B cell (primary cell): ENCODE data around the gene DCP1A. TPM values are rescaled to one million over a fixed set of nuclear protein-coding genes. Genes with fewer than 3 reads are reported as not detected.

Experiments used
- ATAC-seq: fragments of 200-7000 bp; cut with Tn5 transposase; one replicate; pipeline ENCODE4 v1.10.0; 2021; ENCODE audit warnings: low read depth, mild to moderate bottlenecking, moderate number of reproducible peaks, moderate library complexity
- CTCF ChIA-PET: fragments of 350-600 bp; sonication (Branson Sonifier 250); formaldehyde crosslinking; loops from one replicate; lab custom pipeline; 2021; ENCODE audit warnings: antibody characterized with exemption, inconsistent platforms; lab: Charles Lee
- POLR2A ChIA-PET: fragments of 350-600 bp; sonication (Branson Sonifier 250); formaldehyde crosslinking; loops from one replicate; lab custom pipeline; 2021; ENCODE audit warnings: antibody characterized with exemption; lab: Charles Lee
- DNase-seq: peaks from one replicate; pipeline ENCODE4 v3.0.0; 2013
- H2AFZ ChIP-seq: 2 replicates; pipeline ENCODE4 v1.6.1; 2012; ENCODE audit warnings: mild to moderate bottlenecking, low read depth, low read length; ENCODE audit not compliant: insufficient read depth, poor library complexity, severe bottlenecking
- H3K27ac ChIP-seq, 2 donors: 1 replicate in 1 of 2; 2 replicates in 1 of 2; pipeline ENCODE4 v1.5.1; 2012 to 2013; ENCODE audit warnings: low read length in 2 of 2, mild to moderate bottlenecking in 2 of 2, moderate library complexity in 1 of 2
- H3K27me3 ChIP-seq, 4 experiments: fragments of 200-600 bp in 1 of 4; sonication (generic) in 1 of 4; replicated peaks in 1 of 4; 1 replicate in 2 of 4; 2 replicates in 2 of 4; pipeline versions ENCODE4 v1.6.1 to v1.7.0; 2013 to 2016; ENCODE audit warnings: low read length in 3 of 4, mild to moderate bottlenecking in 2 of 4, mixed read lengths in 1 of 4, moderate library complexity in 1 of 4; ENCODE audit not compliant: insufficient read depth in 4 of 4, control insufficient read depth in 3 of 4; ENCODE audit errors: control extremely low read depth in 1 of 4
- H3K36me3 ChIP-seq, 2 experiments: replicated peaks in 1 of 2; 1 replicate in 1 of 2; 2 replicates in 1 of 2; pipeline versions ENCODE4 v1.6.1 to v1.7.1; 2013; ENCODE audit warnings: low read length in 1 of 2; ENCODE audit not compliant: insufficient read depth in 2 of 2, control insufficient read depth in 1 of 2; ENCODE audit errors: control extremely low read depth in 1 of 2, extremely low read depth in 1 of 2
- H3K4me1 ChIP-seq, 2 donors: fragments of 200-600 bp in 1 of 2; sonication (generic) in 1 of 2; 1 replicate in 1 of 2; 2 replicates in 1 of 2; pipeline versions ENCODE4 v1.5.1 to v1.6.1; 2013 to 2017; ENCODE audit warnings: low read length in 2 of 2; ENCODE audit not compliant: control insufficient read depth in 2 of 2, insufficient read depth in 2 of 2
- H3K4me2 ChIP-seq: replicated peaks from 2 replicates; pipeline ENCODE3; 2012; ENCODE audit warnings: mild to moderate bottlenecking, low read depth, low read length; ENCODE audit not compliant: poor library complexity, severe bottlenecking
- H3K4me3 ChIP-seq, 5 experiments: fragments of 200-600 bp in 1 of 5; sonication (generic) in 1 of 5; 1 replicate in 3 of 5; 2 replicates in 2 of 5; pipeline versions ENCODE4 v1.5.1 to v1.7.0; 2011 to 2016; ENCODE audit warnings: low read length in 4 of 5, mild to moderate bottlenecking in 4 of 5, low read depth in 2 of 5, control low read depth in 1 of 5, moderate library complexity in 1 of 5; ENCODE audit not compliant: insufficient read depth in 1 of 5; ENCODE audit errors: control extremely low read depth in 1 of 5, extremely low read depth in 1 of 5
- H3K79me2 ChIP-seq: fragments of 200-600 bp; sonication (generic); one replicate; pipeline ENCODE4 v1.6.0; 2016; ENCODE audit warnings: low read length; ENCODE audit not compliant: control insufficient read depth, insufficient read depth
- H3K9ac ChIP-seq: fragments of 200-600 bp; sonication (generic); 2 replicates; pipeline ENCODE4 v1.6.1; 2017; ENCODE audit warnings: mild to moderate bottlenecking, low read length, moderate library complexity
- H3K9me3 ChIP-seq, 3 donors: one replicate each; pipeline versions ENCODE4 v1.6.1 to v1.7.1; 2013; ENCODE audit warnings: low read length in 2 of 3; ENCODE audit not compliant: control insufficient read depth in 2 of 3, insufficient read depth in 1 of 3; ENCODE audit errors: control extremely low read depth in 1 of 3
- H4K20me1 ChIP-seq: 2 replicates; pipeline ENCODE4 v1.6.0; 2012; ENCODE audit warnings: mild to moderate bottlenecking, low read length; ENCODE audit not compliant: insufficient read depth, control insufficient read depth, poor library complexity, severe bottlenecking
- H3K27ac Mint-ChIP-seq: one replicate; pipeline ENCODE4 v1.8.0; 2021; ENCODE audit warnings: mixed read lengths
- H3K27me3 Mint-ChIP-seq: one replicate; pipeline ENCODE4 v1.8.0; 2021; ENCODE audit warnings: mixed read lengths
- H3K4me1 Mint-ChIP-seq: one replicate; pipeline ENCODE4 v1.8.0; 2021; ENCODE audit warnings: mixed read lengths
- H3K4me3 Mint-ChIP-seq: one replicate; pipeline ENCODE4 v1.8.0; 2021; ENCODE audit warnings: mixed read lengths
- H3K9me3 Mint-ChIP-seq: one replicate; pipeline ENCODE4 v1.8.0; 2022; ENCODE audit warnings: mixed read lengths; ENCODE audit not compliant: insufficient read depth
- CTCF ChIP-seq: fragments of 200-600 bp; IDR thresholded peaks from one replicate; pipeline ENCODE4 v1.8.0; 2022; ENCODE audit warnings: antibody characterized with exemption, mild to moderate bottlenecking
- EZH2 ChIP-seq: IDR thresholded peaks from 2 replicates; pipeline ENCODE4 v1.6.1; 2012; ENCODE audit warnings: borderline replicate concordance, low read depth, mild to moderate bottlenecking, moderate library complexity, low read length; ENCODE audit not compliant: insufficient read depth, poor library complexity, severe bottlenecking
- WGBS: methylation state at CpG from one replicate; pipeline ENCODE4 v1.1.5; 2013; ENCODE audit warnings: missing lambda C conversion rate; ENCODE audit not compliant: insufficient coverage; 5-methylcytosine and 5-hydroxymethylcytosine counted together
- intact Hi-C: fragments of 100-400 bp; cut with micrococcal nuclease; formaldehyde crosslinking; loops from one replicate; pipeline ENCODE4 v1.10.0; 2022
- polyA plus RNA-seq: library from polyadenylated mRNA; depleted of rRNA; stranded (reverse); fragments of >200 nt; gene quantifications from 2 replicates; pipeline ENCODE4 v1.2.3, GENCODE V29; 2012
- total RNA-seq, 2 donors: library from RNA; stranded (reverse); fragments of 120-200 nt in 1 of 2; gene quantifications; 1 replicate in 1 of 2; 2 replicates in 1 of 2; pipeline versions ENCODE4 v1.2.3 to v1.2.4, GENCODE V29; 2013 to 2022

DCP1A gene
- total and polyA plus RNA-seq, 2 donors (not counting 1 experiment from before 2014, with no cell fraction given), result 16.6 to 44.6 TPM

DNA sequence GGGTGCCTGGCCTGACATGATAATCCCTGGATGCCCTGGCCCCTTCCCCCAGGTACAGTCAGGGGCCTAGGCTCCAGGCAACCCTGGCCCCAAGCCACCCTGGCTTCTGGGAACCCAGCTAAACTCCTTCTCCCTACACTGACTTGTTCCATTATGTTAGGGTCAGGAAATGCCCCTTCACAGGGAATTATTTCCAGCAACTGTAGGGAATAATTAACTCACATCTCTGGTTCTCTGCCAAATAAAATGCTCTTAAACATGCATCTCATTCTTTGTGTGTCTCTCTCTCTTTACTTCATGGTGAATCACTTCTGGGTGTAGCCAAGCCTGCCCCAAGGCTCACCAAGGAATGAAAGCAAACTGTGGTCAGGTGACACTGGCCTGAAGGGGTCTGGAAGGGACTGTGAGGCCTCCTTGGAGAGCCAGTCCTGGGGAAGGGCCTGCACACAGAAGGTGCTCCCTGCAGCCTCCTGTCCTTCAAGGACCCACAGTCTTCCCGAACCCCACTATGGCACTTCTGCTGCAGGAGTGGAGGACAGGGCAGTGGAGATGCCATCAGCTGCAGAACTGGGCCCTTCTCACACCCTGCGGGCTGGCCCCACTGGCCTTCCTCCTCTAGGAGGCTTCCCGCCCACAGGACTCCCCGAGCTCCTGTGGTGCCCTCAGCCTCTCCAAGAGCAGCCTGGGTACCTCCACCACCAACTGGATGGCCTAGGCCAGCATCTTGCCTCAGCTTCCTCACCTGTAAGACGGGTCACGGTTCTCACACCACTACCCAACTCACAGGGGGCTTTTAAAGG lies 109.1 kb downstream of the DCP1A start:
- no peaks in the 10 kb centered on the region for H3K9me3 Mint-ChIP-seq
- H3K4me2 ChIP-seq, result no peak overlapping the region
- TF ChIP-seq CTCF (no peak), EZH2 (no peak)
- intact Hi-C loops, result no loop called here
- CTCF ChIA-PET, result no interaction called here
- ATAC-seq, result no peak
- H3K27ac ChIP-seq, result no peak overlapping the region
- peaks cover 35% of the 10 kb centered on the region for H4K20me1 ChIP-seq
- no peaks in the 10 kb centered on the region for H3K9me3 ChIP-seq
- H3K4me1 Mint-ChIP-seq, result peaks cover 1% of the 10 kb centered on the region
- H3K27me3 ChIP-seq, result no peaks in the 10 kb centered on the region
- POLR2A ChIA-PET, result no interaction called here
- no peak for DNase-seq
- H3K9ac ChIP-seq, result no peak overlapping the region
- H3K36me3 ChIP-seq, result peaks cover 0 to 75% of the 10 kb centered on the region in 2 experiments
- H3K79me2 ChIP-seq, result peaks cover 25% of the 10 kb centered on the region
- no peak overlapping the region for H2AFZ ChIP-seq
- no peak overlapping the region for H3K4me3 ChIP-seq
- H3K4me3 Mint-ChIP-seq, result no peak overlapping the region
- H3K27ac Mint-ChIP-seq, result no peak overlapping the region
- H3K27me3 Mint-ChIP-seq, result no peaks in the 10 kb centered on the region
- 88% methylated on average over 5 of the region's 6 CpGs for WGBS
- no peaks in the 10 kb centered on the region for H3K4me1 ChIP-seq

- H3K27ac Mint-ChIP-seq, result no peak overlapping the region
- Histone ChIP-seq H3K79me2 (peaks cover 6% of the 10 kb centered on the region), H4K20me1 (peaks cover 15% of the 10 kb centered on the region), H3K36me3 (peaks cover 0 to 81% of the 10 kb centered on the region in 2 experiments), H3K27ac (no peak overlapping the region), H2AFZ (no peak overlapping the region), H3K4me3 (no peak overlapping the region), H3K4me2 (no peak overlapping the region), H3K9ac (no peak overlapping the region), H3K9me3 (no peaks in the 10 kb centered on the region), H3K4me1 (no peaks in the 10 kb centered on the region), H3K27me3 (no peaks in the 10 kb centered on the region)
- H3K4me1 Mint-ChIP-seq, result no peaks in the 10 kb centered on the region
- no peaks in the 10 kb centered on the region for H3K27me3 Mint-ChIP-seq
- no peaks in the 10 kb centered on the region for H3K9me3 Mint-ChIP-seq
- intact Hi-C loops, result no loop called here
- ATAC-seq (no peak), DNase-seq (no peak)
- H3K4me3 Mint-ChIP-seq, result no peak overlapping the region
- WGBS, result 82% methylated on average over 9 of the region's 9 CpGs
- POLR2A ChIA-PET, result no interaction called here
- TF ChIP-seq CTCF (no peak), EZH2 (no peak)
- CTCF ChIA-PET, result interaction anchor here (1.4 kb wide), 1 partner anchor 122 kb away, joined by 4 read pairs; no protein-coding TSS in a partner anchor
Measured at GRCh38 chr3:53236112-53236841, 111.1 kb downstream of the DCP1A start.
